GM11168 (cell line): ENCODE data around the gene AGAP5.

Source experiments
- in situ Hi-C: fragments of 300-500 bp; cut with MboI; formaldehyde crosslinking; loops from one replicate; pipeline ENCODE4 v1.12.0; 2022; ENCODE audit warnings: low sequenced_read_pairs; ENCODE audit not compliant: unreplicated experiment

The AGAP5 gene

DNA sequence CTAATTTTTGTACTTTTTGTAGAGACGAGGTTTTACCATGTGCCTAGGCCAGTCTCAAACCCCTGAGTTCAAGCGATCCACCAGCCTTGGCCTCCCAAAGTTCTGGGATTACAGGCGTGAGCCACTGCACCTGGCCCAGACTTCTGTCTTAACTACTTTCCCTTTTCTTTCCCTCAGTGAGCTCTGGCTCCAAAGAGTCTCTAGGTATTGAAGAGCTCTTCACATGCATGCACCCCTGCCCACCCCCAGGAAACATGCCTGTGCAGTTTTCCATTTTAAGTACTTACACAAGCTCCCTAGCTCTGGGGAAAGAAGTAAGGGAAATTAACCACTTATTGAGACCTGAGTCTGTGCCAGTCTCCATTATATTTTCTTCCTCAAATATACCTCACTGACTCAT, 58.6 kb downstream of the AGAP5 start:
- in situ Hi-C loops: loop anchor here (25.0 kb wide), 1 partner anchor 377 kb away; the partner anchor contains the start of gene MRPS16

- in situ Hi-C loops: loop anchor here (25.0 kb wide), 1 partner anchor 373 kb away; the partner anchor contains the start of gene MRPS16
Measured at GRCh38 chr10:73635781-73636180, 62.1 kb downstream of the AGAP5 start.

DNA sequence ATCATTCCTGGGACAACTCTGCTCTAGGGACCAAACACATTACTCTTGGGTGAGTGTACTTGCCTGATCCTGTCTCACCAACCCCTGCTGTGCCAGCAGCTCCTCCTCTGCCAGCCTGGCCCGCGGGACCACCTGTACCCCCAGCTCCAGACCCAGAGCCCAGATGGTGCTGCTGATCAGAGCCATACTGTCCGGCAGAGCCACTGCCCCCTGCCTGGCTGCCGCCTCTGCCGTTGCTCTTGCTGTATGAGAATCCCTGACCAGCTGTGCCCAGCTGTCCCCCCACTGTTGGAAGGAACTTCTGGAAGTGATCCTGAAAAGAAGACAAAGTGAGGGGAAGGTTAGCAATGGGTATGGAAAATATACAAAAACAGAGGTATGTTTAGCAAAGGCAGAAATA, 63.5 kb downstream of the AGAP5 start:
- in situ Hi-C loops: loop anchor here (25.0 kb wide), 1 partner anchor 372 kb away; the partner anchor contains the start of gene MRPS16

DNA sequence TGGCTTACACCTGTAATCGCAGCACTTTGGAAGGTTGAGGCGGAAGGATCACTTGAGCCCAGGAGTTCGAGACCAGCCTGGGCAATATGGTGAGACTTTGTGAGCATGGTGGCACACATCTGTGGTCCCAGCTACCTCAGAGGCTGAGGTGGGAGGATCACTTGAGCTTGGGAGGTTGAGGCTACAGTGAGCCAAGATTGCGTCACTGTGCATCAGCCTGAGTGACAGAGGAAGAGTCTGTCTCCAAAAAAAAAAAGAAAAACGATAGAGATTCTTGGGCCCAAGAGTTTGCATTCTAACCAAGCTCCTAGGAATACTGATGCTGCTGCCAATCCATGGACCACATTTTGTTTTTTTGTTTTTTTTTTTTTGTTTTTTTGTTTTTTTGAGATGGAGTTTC, 68.7 kb downstream of the AGAP5 start:
- in situ Hi-C loops: loop anchor here (25.0 kb wide), 1 partner anchor 367 kb away; the partner anchor contains the start of gene MRPS16

DNA sequence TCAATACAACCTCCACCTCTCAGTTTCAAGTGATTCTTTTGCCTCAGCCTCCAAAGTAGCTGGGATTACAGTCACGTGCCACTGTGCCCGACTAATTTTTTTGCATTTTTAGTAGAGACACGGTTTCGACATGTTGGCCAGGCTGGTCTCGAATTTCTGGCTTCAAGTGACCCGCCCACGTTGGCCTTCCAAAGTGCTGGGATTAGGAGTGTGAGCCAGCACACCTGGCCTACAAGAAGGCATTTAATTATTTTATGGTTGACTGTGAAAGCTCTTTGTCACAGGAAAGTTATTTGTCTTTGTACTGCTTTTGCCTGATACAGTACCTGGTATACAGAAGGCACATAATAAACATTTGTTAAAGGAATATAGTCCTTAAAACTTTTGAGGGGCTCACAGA, 69.5 kb downstream of the AGAP5 start:
- in situ Hi-C loops: loop anchor here (25.0 kb wide), 1 partner anchor 366 kb away; the partner anchor contains the start of gene MRPS16

GRCh38 chr10:73627300-73627699, 70.6 kb downstream of the AGAP5 start:
- in situ Hi-C loops: loop anchor here (25.0 kb wide), 1 partner anchor 365 kb away; the partner anchor contains the start of gene MRPS16

GRCh38 chr10:73625884-73626752, 71.8 kb downstream of the AGAP5 start:
- in situ Hi-C loops: loop anchor here (25.0 kb wide), 1 partner anchor 364 kb away; the partner anchor contains the start of gene MRPS16

DNA sequence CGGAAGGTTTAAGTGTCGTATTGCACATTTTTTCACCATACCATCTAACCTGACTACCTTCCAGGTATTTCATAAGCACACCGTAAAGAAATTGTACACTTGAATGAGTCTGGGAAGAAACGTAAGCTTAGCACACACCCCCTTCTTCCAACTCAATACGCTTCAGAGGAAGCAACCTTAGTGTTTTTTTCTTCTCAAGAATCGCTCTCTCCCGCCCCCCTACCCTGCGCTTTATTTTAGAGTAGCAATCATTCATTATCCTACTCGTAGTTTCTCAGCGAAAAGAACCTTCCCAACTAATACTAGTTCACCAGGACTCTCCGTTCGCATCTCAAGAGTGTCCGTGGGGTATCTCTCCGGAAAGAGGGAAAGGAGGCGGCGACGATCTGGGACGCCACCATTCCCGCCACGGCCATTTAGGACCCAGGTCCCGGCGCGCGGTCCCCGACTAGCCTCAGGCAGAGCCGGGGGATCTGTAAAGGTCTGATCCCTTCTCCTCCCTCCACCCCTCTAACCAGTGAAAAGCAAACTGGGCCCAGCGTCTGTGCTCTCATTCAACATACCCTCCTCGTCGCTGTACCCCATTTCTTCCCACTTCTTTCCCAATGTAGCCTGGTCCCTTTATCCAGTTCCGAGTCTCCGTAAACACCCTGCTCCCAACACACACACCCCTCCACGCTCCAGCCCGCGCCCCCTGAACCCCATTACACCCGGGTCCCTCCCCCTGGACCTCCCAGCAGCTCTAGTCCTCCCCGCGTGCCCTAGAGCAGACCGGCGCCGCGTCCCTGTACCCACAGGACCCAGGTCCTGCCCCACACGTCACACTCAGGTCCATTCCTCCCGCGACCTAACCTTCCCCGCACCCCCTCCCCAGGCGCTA, 72.7 kb downstream of the AGAP5 start:
- in situ Hi-C loops: loop anchor here (25.0 kb wide), 1 partner anchor 363 kb away; the partner anchor contains the start of gene MRPS16
